Measurements from ENCODE around the gene CLIC3.

- TF ChIP-seq EZH2 (IDR thresholded peaks at IDR 0.05; ENCODE audit: borderline replicate concordance, low read depth, low read length, severe bottlenecking) (no peak), CTCF (IDR thresholded peaks at IDR 0.05; ENCODE audit: borderline replicate concordance, extremely low read depth, low read length, poor library complexity, severe bottlenecking) (no peak)
These were observed 21.6 kb upstream of the CLIC3 start for GRCh38 chr9:137017791-137018497.

Data from DND-41 (cell line).